ENCODE data around the gene ERCC6L. TPM values are rescaled to one million over a fixed set of nuclear protein-coding genes. Genes with fewer than 3 reads are reported as not detected.

Gene ERCC6L
- polyA plus RNA-seq, 1 experiment: 0.94 TPM

DNA sequence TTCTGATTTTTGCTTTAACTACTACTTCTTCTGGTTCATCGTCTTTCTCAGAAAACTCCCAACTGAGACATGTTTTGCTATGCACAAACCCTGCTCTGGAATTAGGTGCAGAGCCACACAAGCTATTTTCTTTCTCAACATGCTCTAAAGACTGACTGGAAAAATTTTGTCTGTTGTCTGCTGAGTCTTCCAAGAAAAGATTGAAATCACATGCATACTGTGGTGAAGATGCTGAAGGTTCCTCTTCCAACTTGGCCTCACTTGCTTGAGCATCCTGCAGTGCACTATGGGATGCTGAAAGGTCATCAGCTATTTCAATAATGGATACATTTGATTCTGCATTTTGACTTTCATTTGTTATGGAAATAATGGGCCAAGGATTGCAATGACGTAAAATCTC is 33.1 kb downstream of the ERCC6L start:
- no peaks in the 10 kb centered on the region for H3K36me3 ChIP-seq (ENCODE audit: control insufficient read depth, insufficient read depth, low read length)
- CTCF ChIA-PET: no interaction called here
- POLR2A ChIA-PET: no interaction called here
- H3K27me3 ChIP-seq (ENCODE audit: control insufficient read depth, insufficient read depth, low read length): no peaks in the 10 kb centered on the region
- no peak overlapping the region for H3K4me3 ChIP-seq (ENCODE audit: low read depth, low read length)
- TF ChIP-seq, protein P1, sequence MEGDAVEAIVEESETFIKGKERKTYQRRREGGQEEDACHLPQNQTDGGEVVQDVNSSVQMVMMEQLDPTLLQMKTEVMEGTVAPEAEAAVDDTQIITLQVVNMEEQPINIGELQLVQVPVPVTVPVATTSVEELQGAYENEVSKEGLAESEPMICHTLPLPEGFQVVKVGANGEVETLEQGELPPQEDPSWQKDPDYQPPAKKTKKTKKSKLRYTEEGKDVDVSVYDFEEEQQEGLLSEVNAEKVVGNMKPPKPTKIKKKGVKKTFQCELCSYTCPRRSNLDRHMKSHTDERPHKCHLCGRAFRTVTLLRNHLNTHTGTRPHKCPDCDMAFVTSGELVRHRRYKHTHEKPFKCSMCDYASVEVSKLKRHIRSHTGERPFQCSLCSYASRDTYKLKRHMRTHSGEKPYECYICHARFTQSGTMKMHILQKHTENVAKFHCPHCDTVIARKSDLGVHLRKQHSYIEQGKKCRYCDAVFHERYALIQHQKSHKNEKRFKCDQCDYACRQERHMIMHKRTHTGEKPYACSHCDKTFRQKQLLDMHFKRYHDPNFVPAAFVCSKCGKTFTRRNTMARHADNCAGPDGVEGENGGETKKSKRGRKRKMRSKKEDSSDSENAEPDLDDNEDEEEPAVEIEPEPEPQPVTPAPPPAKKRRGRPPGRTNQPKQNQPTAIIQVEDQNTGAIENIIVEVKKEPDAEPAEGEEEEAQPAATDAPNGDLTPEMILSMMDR (IDR thresholded peaks at IDR 0.05; ENCODE audit: insufficient read depth, low read depth, low read length): no peak
- no peak for DNase-seq (ENCODE audit: low read depth)

DNA sequence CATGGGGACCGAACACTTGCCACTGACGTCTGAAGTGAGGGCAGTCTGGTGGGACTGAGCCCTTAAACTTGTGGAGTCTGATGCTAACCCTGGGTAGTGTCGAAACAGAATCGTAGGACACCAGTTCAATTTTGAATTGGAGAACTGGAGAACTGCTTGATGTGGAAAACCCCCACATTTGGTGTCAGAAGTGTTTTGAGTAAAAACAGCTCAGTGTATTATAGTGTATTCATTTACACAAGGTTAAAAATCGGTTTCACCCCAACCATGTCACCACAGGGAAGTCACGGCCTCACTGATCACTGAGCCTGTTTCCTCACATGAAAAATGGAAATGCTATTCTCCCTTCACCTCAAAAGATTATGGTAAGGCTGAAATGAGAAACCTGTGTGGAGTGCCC is 35.4 kb downstream of the ERCC6L start:
- TF ChIP-seq, protein P1 (IDR thresholded peaks at IDR 0.05; ENCODE audit: insufficient read depth, low read depth, low read length): no peak
- H3K4me3 ChIP-seq (ENCODE audit: low read depth, low read length): no peak overlapping the region
- peaks cover 2% of the 10 kb centered on the region; the same call in 1 of the 2 replicates for H3K36me3 ChIP-seq (ENCODE audit: control insufficient read depth, insufficient read depth, low read length)
- POLR2A ChIA-PET: no interaction called here
- no peak for DNase-seq (ENCODE audit: low read depth)
- H3K27me3 ChIP-seq (ENCODE audit: control insufficient read depth, insufficient read depth, low read length): no peaks in the 10 kb centered on the region
- CTCF ChIA-PET: interaction anchor here (0.6 kb wide), 1 partner anchor 15 kb away, joined by 3 read pairs; no protein-coding TSS in a partner anchor

DNA sequence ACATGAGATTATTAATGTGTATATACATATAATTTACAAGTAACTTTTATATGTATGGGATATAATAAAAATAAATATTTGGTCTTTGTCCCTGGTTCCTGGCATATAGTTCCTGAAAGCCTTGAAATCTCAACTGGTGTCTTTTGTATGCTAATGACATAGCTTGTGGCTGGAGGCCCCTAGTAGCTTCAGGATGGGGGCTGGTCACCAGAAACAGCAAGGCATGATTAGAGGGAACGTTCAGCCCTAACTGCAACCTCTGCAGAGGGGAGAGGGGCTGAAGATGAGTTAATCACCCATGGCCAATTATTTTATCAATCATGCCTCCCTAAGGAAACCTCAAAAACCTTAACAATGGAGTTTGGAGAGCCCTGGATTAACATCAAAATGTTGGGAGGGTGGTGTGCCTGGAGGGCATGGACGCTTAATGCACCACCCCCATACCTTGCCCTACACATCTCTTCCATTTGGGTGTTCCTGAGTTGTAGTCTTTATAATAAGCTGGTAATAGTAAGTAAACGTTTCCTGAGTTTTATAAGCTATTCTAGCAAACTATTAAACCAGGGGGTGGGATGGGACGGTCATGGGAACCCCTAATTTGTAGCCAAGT is 35.9 kb downstream of the ERCC6L start:
- no peak for DNase-seq (ENCODE audit: low read depth)
- ChIA-PET POLR2A (no interaction called here), CTCF (interaction anchor here (0.6 to 1.2 kb wide), 2 partner anchors 15 to 204 kb away, joined by 3 read pairs; no protein-coding TSS in a partner anchor)
- TF ChIP-seq, protein P1 (IDR thresholded peaks at IDR 0.05; ENCODE audit: insufficient read depth, low read depth, low read length): no peak
- H3K4me3 ChIP-seq (ENCODE audit: low read depth, low read length): no peak overlapping the region
- H3K36me3 ChIP-seq (ENCODE audit: control insufficient read depth, insufficient read depth, low read length): peaks cover 2% of the 10 kb centered on the region; the same call in 1 of the 2 replicates
- H3K27me3 ChIP-seq (ENCODE audit: control insufficient read depth, insufficient read depth, low read length): no peaks in the 10 kb centered on the region

GRCh38 chrX:72201836-72202536 is 36.8 kb downstream of the ERCC6L start:
- H3K4me3 ChIP-seq (ENCODE audit: low read depth, low read length): no peak overlapping the region
- DNase-seq (ENCODE audit: low read depth): peak; percentile 33
- TF ChIP-seq, protein P1 (IDR thresholded peaks at IDR 0.05; ENCODE audit: insufficient read depth, low read depth, low read length): no peak
- H3K27me3 ChIP-seq (ENCODE audit: control insufficient read depth, insufficient read depth, low read length): no peaks in the 10 kb centered on the region
- peaks cover 2% of the 10 kb centered on the region; the same call in 1 of the 2 replicates for H3K36me3 ChIP-seq (ENCODE audit: control insufficient read depth, insufficient read depth, low read length)
- POLR2A ChIA-PET: interaction anchor here (0.6 kb wide), 1 partner anchor 70 kb away, joined by 4 read pairs; the partner anchor contains the start of gene RTL5
- CTCF ChIA-PET: interaction anchor here (1.2 kb wide), 1 partner anchor 204 kb away, joined by 3 read pairs; no protein-coding TSS in a partner anchor

- no peaks in the 10 kb centered on the region for H3K27me3 ChIP-seq (ENCODE audit: control insufficient read depth, insufficient read depth, low read length)
- CTCF ChIA-PET: interaction anchor here (0.5 kb wide), 1 partner anchor 305 kb away, joined by 3 read pairs; no protein-coding TSS in a partner anchor
- POLR2A ChIA-PET: no interaction called here
- no peaks in the 10 kb centered on the region for H3K36me3 ChIP-seq (ENCODE audit: control insufficient read depth, insufficient read depth, low read length)
- TF ChIP-seq, protein P1 (IDR thresholded peaks at IDR 0.05; ENCODE audit: insufficient read depth, low read depth, low read length): no peak
- DNase-seq (ENCODE audit: low read depth): no peak
- no peak overlapping the region for H3K4me3 ChIP-seq (ENCODE audit: low read depth, low read length)
Measured at GRCh38 chrX:72182924-72183323, 55.9 kb downstream of the ERCC6L start.
